Activated naive CD8-positive, alpha-beta T cell treated with anti-CD3 and anti-CD28 coated beads for 36 hours (primary cell): Measurements from ENCODE around the gene ALG12. TPM values are rescaled to one million over a fixed set of nuclear protein-coding genes. Genes with fewer than 3 reads are reported as not detected.
"Not testable (repeated sequence)": the region's sequence is repeated elsewhere in the genome, so short reads cannot be mapped to it uniquely, and the experiment has no call there.

Experiments used
- DNase-seq: peaks from one replicate; pipeline ENCODE4 v3.0.0; 2021
- H3K27ac Mint-ChIP-seq: one replicate; pipeline ENCODE4 v1.8.0; 2022; ENCODE audit warnings: mild to moderate bottlenecking, moderate library complexity, mixed read lengths
- H3K27me3 Mint-ChIP-seq: one replicate; pipeline ENCODE4 v1.8.0; 2022; ENCODE audit warnings: mild to moderate bottlenecking, mixed read lengths
- H3K36me3 Mint-ChIP-seq: one replicate; pipeline ENCODE4 v1.8.0; 2021; ENCODE audit warnings: mild to moderate bottlenecking, mixed read lengths
- H3K4me1 Mint-ChIP-seq: one replicate; pipeline ENCODE4 v1.8.0; 2021; ENCODE audit warnings: mixed read lengths
- H3K4me3 Mint-ChIP-seq: one replicate; pipeline ENCODE4 v1.8.0; 2022; ENCODE audit warnings: mild to moderate bottlenecking, moderate library complexity, mixed read lengths
- H3K9me3 Mint-ChIP-seq: one replicate; pipeline ENCODE4 v1.8.0; 2022; ENCODE audit warnings: mixed read lengths
- total RNA-seq, 2 experiments: library from RNA; stranded (reverse); gene quantifications; one replicate each; pipeline ENCODE4 v1.2.3, GENCODE V29; 2021

Gene ALG12
- total RNA-seq, 2 experiments from 2014 or later: 14.5 to 15.2 TPM

GRCh38 chr22:49853981-49854831 lies 64.0 kb downstream of the ALG12 start:
- Mint-ChIP-seq H3K4me3 (peak overlapping the region; percentile 97), H3K4me1 (peaks cover 37% of the 10 kb centered on the region)
- DNase-seq: peak; percentile 42

GRCh38 chr22:49852898-49853894 lies 65.0 kb downstream of the ALG12 start, which contains the start of gene ZBED4:
ZBED4 (plus strand) TSS chr22:49853844; CDS start chr22:49883663, 29,819 bp downstream.
- DNase-seq: peak; percentile 100
- Mint-ChIP-seq H3K27ac (peak within 1 kb of the TSS; percentile 92), H3K4me1 (peaks cover 29% of the 10 kb centered on the region)

More at GRCh38 chr22:49853981-49854831, 64.0 kb downstream of the ALG12 start:
- Mint-ChIP-seq H3K9me3 (no peaks in the 10 kb centered on the region), H3K36me3 (peaks cover 3% of the 10 kb centered on the region), H3K27ac (peak overlapping the region; percentile 92), H3K27me3 (peaks cover 17% of the 10 kb centered on the region)

GRCh38 chr22:49852568-49852897 lies 65.7 kb downstream of the ALG12 start:
- Mint-ChIP-seq H3K4me3 (peak overlapping the region; percentile 68), H3K27ac (peak overlapping the region; percentile 20), H3K27me3 (peaks cover 25% of the 10 kb centered on the region), H3K4me1 (peaks cover 27% of the 10 kb centered on the region)
- not testable (repeated sequence) for DNase-seq, H3K36me3 Mint-ChIP-seq, H3K9me3 Mint-ChIP-seq

More at GRCh38 chr22:49852898-49853894, 65.0 kb downstream of the ALG12 start, which contains the start of gene ZBED4:
- H3K4me3 Mint-ChIP-seq: peak within 1 kb of the TSS; percentile 97
- H3K9me3 Mint-ChIP-seq: no peaks in the 10 kb centered on the region
- H3K36me3 Mint-ChIP-seq: no peaks in the 10 kb centered on the region
- H3K27me3 Mint-ChIP-seq: peaks cover 19% of the 10 kb centered on the region

DNA sequence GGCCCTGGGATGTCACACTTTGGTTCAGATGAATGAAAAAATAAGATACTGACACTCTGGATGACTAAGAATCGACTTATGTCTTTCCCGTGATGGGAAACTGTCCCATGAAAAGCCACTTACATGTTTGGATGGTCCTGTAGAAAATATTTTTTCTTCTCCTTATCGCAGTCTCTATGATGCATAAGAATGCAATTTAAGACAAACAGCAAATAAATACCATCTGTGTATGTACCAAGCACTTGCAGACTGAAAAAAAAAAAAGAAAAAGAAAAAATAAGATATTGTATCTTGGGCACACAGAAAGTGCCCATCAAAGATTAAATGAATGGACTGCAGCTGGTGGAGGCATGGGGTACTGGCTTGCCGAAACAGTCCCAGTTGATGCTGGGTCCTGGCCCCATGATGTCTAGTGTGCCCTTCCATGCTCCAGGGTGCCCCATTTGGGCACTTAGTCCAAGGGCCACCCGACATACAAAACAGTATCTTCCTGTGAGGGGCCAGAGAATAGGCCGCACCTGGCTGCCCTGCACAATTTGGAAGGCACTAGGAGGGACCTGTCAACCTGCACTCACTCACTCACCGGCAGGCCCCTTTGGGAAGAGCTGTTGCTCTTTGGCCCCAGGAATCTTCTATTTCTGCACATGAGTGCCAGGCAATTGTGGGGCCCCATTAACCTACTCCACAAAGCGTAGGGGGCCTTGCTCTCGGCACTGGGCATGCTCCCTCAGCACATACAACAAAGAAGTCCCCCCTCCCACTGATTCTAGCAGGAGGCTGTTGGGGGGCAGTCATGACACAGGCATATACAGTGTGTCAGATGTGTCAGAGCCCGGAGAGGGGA lies 67.1 kb downstream of the ALG12 start:
- Mint-ChIP-seq H3K36me3 (no peaks in the 10 kb centered on the region), H3K4me3 (peak overlapping the region; percentile 33), H3K9me3 (no peaks in the 10 kb centered on the region), H3K27ac (no peak overlapping the region), H3K27me3 (peaks cover 25% of the 10 kb centered on the region), H3K4me1 (peaks cover 20% of the 10 kb centered on the region)
- no peak for DNase-seq

Other genes with a start within 250 kb of the ALG12 start
- gene BRD1, start 90.6 kb downstream of the ALG12 start, total RNA-seq: 10 to 100 TPM; 22.7 to 23.2 TPM
- gene ZBED4, start 64.6 kb downstream of the ALG12 start, total RNA-seq: 10 to 100 TPM; 20.6 to 20.7 TPM
- gene CRELD2, start 196 bp upstream of the ALG12 start, total RNA-seq: 10 to 100 TPM; 32.6 to 34.8 TPM
- gene PIM3, start 42.3 kb upstream of the ALG12 start, total RNA-seq: 100 to 1,000 TPM; 134 to 137 TPM
- gene IL17REL, start 94.3 kb upstream of the ALG12 start, total RNA-seq: not detected
- gene TTLL8, start 139.9 kb upstream of the ALG12 start, total RNA-seq: not detected
- gene MLC1, start 167.0 kb upstream of the ALG12 start, total RNA-seq: 1 to 10 TPM; 1.5 to 2.1 TPM
- under 1 TPM; 0.14 to 0.23 TPM for gene MOV10L1, start 171.6 kb upstream of the ALG12 start, total RNA-seq